ENCODE measurements around the gene ZNF446.

- TF ChIP-seq HDGF (IDR thresholded peaks at IDR 0.05; ENCODE audit: borderline replicate concordance) (no peak), SUZ12 (IDR thresholded peaks at IDR 0.05) (no peak), TARDBP (IDR thresholded peaks at IDR 0.05) (no peak), BHLHE40 (IDR thresholded peaks at IDR 0.05; ENCODE audit: borderline replicate concordance) (no peak), ELF4 (IDR thresholded peaks at IDR 0.05) (no peak), FOXM1 (IDR thresholded peaks at IDR 0.05; ENCODE audit: borderline replicate concordance) (no peak), FOXA1 (IDR thresholded peaks at IDR 0.05) (no peak), FOXK2 (IDR thresholded peaks at IDR 0.05) (no peak), ARNT (IDR thresholded peaks at IDR 0.05) (no peak)
These were observed 6.2 kb downstream of the ZNF446 start for GRCh38 chr19:58482372-58482771.

Measured in HEK293T (cell line).